Femur (tissue), 1 donor: ENCODE results near the gene BANF1.

ENCODE experiments used
- DNase-seq: peaks from one replicate; pipeline ENCODE4 v3.0.0-alpha.2; 2017

Gene BANF1

GRCh38 chr11:66001942-66002647, at the start of gene BANF1, which contains the start of gene EIF1AD:
Gene BANF1, plus strand, starts transcription at chr11:66002503. Its CDS starts 748 bp downstream, at chr11:66003251.
Gene EIF1AD, minus strand, starts transcription at chr11:66002157. Its CDS starts 1,768 bp downstream, at chr11:66000389.
- peak; percentile 97 for DNase-seq

DNA sequence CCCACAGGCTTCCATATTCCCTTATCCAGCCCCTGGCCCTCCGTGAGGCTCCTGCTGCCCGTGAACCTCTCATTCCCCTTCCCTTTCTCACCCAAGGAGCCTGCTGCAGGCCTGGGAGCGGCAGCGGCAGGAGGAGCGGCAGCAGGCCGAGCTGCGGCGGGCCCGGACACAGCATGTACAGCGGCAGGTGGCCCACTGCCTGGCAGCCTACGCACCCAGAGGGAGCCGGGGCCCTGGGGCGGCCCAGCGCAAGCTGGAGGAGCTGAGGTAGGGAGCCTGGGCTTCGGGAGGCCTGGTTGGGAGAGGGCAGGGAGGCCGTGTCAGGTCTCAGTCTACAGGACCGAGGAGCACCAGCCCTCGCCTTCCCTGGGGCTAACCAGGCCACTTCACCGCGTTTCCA, 48.8 kb upstream of the BANF1 start:
- DNase-seq: no peak

GRCh38 chr11:65954771-65955170, 47.5 kb upstream of the BANF1 start:
- no peak for DNase-seq

GRCh38 chr11:65958291-65958690, 44.0 kb upstream of the BANF1 start:
- DNase-seq: no peak

DNA sequence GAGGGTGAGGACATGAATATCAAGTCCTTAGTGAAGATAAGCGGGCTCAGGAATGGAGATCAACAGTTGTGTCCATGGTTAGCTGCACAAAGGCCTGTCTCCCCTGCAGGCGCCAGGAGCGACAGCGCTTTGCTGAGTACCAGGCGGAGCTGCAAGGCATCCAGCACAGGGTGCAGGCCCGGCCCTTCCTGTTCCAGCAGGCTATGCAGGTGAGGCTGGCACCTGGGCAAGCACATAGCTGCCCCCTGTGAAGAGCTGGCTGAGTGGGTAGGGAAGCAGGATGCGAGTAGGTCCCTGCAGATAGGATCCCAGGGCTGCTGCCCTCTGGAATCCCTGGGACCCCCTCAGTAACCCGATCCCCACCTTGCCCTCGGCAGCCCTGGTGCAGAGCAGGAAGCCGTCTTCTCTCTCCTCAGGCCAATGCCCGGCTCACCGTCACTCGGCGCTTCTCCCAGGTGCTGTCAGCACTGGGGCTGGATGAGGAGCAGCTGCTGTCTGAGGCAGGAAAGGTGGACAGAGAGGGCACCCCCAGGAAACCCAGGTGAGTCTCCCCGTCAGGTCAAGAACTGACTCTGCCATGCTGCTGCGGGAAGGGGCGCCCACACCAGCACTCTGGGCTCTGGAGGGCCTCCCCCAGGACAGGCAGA, 43.4 kb upstream of the BANF1 start:
- DNase-seq: no peak

- DNase-seq: no peak
Observed at GRCh38 chr11:65960824-65961266, 41.5 kb upstream of the BANF1 start.

- peak; percentile 99 for DNase-seq
Observed at GRCh38 chr11:65961267-65962140, 40.8 kb upstream of the BANF1 start, which contains the start of gene SART1. Gene SART1, plus strand, starts transcription at chr11:65961734. Its CDS starts 47 bp downstream, at chr11:65961781.

DNA sequence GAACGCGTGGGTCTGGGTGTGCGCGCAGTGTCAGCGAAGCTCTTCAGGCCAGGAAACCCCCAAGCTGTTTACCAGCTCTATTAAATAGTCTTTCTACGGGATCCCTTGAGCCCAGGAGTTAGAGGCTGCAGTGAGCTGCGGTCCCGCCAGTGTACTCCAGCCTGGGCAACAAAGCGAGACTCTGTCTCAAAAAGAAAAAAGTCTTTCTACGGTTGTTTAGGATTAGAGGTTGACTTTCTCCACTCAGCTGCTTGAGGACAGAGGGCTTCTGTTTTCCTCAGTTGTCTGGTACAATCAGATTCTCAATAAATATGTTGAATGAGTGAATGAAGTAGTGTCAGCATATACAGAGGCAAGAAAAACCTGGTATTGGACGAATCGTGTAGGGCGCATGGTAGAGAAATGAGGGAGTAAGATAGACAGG, 40.1 kb upstream of the BANF1 start:
- no peak for DNase-seq

GRCh38 chr11:65964906-65965305, 37.4 kb upstream of the BANF1 start:
- DNase-seq: no peak

- no peak for DNase-seq
Observed at GRCh38 chr11:65965986-65966762, 36.1 kb upstream of the BANF1 start.

DNA sequence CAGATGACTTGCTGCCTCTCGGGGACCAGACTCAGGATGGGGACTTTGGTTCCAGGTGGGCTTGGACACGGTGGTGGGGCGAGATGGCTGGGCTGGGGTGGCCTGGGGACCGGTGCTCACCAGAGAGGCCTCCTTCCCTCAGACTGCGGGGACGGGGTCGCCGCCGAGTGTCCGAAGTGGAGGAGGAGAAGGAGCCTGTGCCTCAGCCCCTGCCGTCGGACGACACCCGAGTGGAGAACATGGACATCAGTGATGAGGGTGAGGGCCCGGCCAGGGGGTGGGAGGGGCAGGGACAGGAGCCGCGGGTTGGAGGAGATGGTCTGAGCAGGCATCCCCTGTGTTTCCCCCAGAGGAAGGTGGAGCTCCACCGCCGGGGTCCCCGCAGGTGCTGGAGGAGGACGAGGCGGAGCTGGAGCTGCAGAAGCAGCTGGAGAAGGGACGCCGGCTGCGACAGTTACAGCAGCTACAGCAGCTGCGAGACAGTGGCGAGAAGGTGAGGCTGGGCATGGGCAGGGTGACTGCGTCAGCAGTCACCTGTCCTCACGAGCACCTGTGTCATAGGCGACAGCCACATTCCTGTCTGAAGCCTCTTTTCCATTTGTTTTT, 34.9 kb upstream of the BANF1 start:
- DNase-seq: no peak

- DNase-seq: no peak
Observed at GRCh38 chr11:65968600-65969482, 33.5 kb upstream of the BANF1 start.

- no peak for DNase-seq
Observed at GRCh38 chr11:65972116-65972515, 30.2 kb upstream of the BANF1 start.

- DNase-seq: no peak
Observed at GRCh38 chr11:65973439-65974110, 28.7 kb upstream of the BANF1 start.

DNA sequence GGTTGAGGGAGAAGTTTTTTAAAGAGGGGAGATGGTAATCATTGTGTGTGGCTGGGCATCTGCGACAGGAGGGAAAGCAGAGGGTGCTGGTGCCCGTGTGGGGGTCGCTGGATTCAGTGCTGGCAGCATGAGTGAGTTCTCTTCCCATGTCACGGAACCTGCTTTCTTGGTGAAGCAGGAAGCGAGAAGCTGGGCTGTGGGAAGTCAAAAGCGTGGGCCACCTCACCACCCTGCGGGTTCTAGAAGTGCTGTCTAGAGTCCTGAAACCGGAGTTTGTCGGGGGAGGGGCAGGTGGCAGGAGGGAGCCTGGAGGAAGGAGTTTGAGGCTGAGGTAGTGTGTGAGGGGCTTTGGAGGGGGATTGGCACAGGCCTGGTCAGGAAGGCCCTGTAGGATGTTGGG, 26.5 kb upstream of the BANF1 start:
- DNase-seq: no peak

GRCh38 chr11:65976216-65977176, 25.8 kb upstream of the BANF1 start:
- DNase-seq: no peak

GRCh38 chr11:65977621-65978390, 24.5 kb upstream of the BANF1 start:
- DNase-seq: no peak
